HG02973 (cell line): Measurements from ENCODE around the gene WDR36.
A peak's percentile ranks its signal among the peaks of the same experiment; 100 is the strongest.
"Not testable (repeated sequence)": the region's sequence is repeated elsewhere in the genome, so short reads cannot be mapped to it uniquely, and the experiment has no call there.

ENCODE experiments used
- ATAC-seq: cut with Tn5 transposase; IDR thresholded peaks from one replicate; pipeline ENCODE4 v1.9.1; 2021; ENCODE audit warnings: moderate library complexity; ENCODE audit not compliant: unreplicated experiment

Gene WDR36

DNA sequence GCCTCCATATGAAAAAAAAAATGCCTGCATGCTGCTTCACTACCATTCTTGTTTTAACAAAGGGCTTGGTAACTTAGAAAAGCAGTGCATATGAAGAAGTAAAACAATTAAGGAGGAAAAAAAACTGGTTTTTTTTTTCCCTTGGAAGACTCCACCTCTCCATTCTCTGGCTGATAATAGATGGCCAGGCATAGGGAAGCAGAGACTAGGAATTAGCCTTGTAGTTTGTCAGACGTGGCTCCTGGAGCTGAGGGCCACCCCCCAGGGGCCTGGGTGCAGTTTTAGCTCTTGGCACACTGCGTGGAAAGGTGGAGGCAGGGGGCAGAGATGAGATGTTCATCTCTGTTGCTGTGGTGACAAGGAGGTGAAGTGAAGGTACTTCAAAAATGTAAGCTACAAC lies 42.7 kb downstream of the WDR36 start:
- ATAC-seq, result no peak

DNA sequence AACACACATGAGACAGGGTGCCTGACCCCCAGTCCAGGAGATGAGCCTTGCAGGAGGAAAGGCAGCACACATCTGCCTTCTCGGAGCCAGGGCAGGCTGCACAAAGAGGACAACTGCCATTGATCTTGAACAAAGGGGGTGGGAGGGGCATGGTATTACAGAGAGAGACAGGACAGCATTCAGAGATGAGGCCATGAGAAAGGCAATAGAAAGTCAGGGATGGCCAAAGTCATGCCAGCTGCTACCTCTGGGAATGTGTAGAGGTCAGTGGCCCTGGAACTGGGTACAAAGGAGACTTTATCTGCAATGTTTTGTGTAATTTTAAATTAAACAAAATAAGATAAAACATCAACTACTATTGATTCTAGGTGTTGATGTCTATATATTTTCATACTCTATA lies 43.2 kb downstream of the WDR36 start:
- ATAC-seq, result no peak

DNA sequence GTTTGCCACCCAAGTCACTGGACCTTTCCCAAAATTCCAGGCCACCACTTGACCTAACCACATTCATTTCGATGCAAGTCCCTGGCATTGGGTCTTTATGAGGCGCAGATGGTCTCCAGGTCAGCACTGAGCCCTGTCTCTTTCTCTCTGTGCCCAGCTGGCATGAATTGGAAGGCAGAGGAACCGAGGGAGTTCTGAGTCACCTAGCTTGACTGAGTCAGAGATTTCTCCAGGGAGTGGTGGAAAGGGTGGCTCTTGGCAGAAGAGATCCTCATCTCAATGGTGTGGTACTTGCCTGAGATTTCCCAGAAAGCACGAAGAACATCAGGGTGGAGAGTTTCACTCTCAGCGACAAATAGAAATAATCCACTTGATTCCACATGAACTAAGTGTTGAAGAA lies 43.8 kb downstream of the WDR36 start:
- ATAC-seq, result no peak

DNA sequence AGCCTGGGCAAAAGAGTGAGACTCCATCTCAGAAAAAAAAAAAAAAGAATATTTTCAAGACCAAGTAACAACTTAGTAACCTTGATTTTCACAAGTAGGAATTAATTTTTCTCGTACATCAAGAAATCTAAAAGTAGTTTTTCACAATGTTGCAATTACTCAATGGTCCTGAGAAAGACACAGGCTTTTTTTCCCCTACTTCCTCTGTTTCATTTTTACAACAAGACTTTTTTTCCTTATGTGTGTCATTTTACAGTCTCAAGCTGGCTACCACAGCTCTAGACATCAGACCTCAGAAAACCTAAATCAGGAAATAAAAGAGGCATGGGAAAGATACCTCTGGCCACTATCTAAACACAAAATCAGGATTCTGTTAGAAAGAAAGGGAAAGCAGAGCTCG lies 45.9 kb downstream of the WDR36 start:
- ATAC-seq, result no peak

DNA sequence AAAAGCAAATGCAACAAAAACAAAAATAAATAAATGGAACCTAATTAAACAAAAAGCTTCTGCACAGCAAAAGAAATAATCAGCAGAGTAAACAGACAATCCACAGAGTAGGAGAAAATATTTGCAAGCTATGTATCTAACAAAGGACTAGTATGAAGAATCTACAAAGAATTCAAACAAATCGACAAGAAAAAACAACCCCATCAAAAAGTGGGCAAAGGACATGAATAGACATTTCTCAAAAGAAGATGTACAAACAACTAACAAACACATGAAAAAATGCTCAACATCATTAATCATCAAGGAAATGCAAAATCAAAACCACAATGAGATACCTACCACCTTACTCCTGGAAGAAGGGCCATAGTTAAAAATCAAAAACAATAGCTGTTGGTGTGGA lies 49.3 kb downstream of the WDR36 start:
- ATAC-seq, result not testable (repeated sequence)

DNA sequence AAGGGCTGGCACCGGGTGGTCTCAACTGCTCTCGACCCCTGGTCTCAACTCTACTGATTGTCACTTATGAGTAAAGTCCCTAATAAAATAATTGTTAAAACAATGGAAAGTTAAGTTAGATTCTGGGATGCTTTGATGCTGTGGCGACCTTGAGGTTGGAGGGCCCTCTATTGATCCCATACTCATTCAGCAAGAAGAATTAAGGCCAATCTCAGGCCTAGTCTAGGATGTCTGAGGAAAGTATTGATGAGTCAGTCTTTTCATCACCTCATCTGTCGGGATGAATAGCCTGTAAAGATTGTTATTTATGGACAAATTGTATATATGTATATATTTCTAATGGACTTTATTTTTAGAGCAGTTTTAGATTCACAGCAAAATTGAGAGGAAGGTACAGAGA lies 50.8 kb downstream of the WDR36 start:
- ATAC-seq, result no peak

DNA sequence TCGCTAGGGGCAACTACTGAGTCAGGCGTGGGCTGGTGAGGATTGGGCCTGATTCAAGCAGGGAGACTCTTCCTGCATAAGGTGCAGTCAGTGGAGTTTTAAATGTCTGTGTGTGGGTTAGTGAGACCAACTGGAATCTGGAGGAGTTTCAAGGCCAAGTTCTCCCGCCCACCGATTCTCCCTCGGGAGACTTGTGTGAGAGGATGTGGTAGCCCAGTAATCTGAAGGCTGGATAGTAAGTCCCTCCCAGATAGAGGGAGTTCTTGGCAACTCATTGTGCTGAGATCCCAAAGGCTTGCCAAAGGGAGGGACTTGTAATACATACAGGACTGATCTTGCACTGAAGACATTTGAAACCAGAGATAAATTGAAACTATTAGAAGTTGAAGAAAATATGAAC lies 51.8 kb downstream of the WDR36 start:
- ATAC-seq, result peak; percentile 47

DNA sequence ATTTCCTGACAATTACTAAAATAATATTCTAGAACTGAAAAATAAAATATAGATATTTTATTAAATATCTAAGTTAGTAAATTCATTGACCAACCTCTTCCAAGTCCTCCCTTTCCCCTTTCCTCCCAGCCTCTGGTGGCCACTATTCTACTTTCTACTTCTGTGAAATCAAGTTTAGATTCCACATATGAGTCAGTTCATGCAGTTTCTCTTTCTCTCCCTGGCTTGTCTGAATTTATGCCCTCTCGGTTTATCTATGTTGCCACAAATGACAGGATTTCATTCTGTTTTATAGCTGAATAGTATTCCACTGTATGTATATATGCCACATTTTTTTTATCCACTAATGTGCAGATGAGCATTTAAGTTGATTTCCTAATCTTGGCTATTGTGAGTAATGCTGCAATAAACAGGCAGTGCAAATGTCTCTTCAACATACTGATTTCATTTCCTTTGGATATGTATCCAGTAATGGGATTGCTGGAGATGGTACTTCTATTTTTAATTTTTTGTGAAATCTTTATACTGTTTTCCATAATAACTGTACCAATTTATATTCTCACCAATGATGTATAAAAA lies 52.3 kb downstream of the WDR36 start:
- peak; percentile 99 for ATAC-seq

DNA sequence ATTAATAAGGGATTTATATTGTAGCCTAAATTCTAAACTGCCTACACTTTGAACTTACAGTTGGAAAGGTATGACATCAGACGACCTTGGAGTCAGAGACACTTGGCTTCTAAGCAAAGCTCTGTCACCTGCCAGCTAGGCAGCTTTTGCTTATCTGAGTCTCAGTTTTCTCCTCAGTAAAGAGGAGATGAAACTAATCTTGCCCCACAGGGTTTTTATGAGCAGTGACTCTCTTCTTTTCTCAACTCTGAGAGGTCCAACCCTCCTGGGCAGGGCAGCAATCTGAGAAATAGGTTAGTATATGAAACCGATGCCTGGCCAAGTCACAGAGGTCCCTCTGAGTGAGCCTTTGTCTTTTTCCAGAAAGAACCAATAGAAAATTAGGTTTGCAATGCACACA lies 53.9 kb downstream of the WDR36 start:
- ATAC-seq, result no peak

DNA sequence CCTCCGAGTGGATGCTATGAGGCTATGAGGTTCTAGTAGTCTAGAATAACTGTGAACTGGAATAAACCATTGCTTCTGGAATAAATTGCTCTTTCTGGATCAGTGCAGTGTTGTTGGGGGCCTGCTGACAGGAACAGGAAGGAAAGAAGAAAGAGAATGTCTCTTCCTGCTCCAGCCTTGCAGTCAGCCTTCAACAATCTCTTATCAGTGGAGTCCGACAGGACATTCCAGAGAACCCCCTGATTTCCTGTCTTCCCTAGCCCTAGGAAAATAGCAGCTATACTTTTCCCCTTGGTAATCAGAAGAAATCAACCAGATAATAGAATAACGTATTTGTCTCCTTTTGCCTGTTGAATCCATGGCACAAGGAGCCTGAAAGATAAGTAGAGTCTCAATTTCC lies 55.4 kb downstream of the WDR36 start:
- no peak for ATAC-seq

DNA sequence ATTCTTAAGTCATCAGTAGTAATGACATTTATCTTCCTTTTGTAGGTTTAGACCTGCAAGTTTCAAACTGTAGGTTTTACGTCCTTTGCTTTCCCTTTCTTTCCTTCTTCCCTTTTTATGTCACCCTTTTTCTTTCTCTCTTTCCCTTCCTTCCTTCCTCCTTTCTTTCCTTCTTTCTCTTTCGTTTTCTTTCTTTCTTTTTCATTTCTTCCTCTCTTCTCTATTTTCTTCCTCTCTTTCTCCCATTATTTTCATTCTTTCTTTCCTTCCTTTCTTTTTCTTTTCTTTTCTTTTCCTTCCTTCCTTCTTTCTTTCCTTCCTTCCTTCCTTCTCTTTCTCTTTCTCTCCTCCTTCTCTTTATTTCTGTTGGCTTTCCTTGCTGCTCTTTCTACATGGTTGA lies 59.9 kb downstream of the WDR36 start:
- no peak for ATAC-seq

DNA sequence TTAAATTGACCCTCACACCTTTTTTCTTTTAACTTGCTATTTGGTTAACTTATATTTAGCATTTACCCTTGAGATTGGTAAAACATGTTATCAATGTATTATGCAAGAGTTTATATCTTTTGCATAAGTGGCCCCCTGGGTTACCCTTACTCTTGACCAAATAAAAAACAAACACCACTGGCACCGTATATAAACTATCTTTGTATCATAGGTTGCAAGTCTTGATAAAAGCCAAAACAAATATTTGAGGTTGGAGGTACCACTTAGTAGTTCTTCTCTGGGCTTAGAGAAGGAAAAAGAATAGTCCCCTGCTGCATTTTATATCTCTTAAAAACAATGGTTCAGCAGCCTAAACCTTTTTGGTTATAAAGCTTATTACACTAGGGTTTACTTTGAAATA lies 61.3 kb downstream of the WDR36 start:
- no peak for ATAC-seq

DNA sequence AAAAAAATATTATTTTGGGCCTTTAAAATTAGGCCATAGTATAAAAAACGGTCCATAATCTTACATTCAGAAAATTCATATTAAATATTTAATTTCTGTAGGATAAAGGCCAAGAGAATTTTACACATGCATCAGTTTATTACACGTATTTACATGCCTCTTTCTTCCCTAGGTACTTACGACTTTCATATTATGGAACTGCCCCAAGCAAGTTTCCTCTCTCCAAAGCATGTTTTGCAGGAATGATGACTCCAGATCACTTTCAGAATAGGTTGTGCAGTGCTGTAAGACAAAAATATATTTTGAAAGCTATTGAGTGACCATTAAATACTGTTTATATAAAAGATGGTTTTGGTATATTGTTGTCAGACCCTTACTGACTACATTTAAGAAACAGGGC lies 61.8 kb downstream of the WDR36 start:
- no peak for ATAC-seq

DNA sequence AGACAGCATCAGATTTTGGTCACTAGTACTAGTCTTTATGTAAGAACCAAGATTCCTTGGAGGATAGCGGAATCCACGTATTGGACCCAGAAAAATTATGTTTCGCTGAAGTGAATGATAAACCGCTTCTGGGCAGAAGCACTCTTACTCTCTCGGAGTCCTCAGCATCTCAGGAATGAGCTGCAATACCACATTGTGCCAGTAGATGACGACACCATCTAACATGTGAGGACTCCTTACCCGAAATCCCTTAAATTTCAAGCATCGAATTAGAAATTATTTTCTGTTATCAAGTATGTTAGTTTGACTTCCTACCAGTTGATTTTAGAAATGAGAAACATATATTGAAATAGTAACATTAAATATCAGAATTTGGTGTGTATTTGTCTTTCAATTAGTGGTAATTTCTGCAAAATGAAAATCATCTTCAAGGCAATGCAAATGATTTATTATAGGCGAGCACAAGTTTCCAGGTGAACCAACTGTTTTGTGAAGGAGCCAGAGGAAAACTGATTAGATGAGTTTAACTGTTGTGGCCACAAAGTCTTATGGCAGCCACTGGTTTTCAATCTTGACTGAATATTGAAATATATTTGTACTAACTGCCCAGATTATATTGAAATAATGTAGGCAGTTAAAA lies 66.1 kb downstream of the WDR36 start:
- ATAC-seq, result peak; percentile 77

DNA sequence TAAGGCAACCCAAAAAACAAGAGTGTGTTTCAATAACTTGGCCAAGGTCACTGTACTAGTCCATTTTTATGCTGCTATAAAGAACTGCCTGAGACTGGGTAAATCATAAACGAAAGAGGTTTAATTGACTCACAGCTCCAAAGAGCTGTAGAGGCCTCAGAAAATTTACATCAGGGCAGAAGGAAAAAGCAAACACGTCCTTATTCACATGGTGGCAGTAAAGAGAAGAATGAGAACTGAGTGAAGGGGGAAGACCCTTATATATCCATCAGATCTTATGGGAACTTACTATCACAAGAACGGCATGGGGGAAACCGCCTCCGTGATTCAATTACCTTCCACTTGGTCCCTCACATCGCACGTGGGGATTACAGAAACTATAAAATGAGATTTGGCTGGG lies 67.7 kb downstream of the WDR36 start:
- no peak for ATAC-seq

DNA sequence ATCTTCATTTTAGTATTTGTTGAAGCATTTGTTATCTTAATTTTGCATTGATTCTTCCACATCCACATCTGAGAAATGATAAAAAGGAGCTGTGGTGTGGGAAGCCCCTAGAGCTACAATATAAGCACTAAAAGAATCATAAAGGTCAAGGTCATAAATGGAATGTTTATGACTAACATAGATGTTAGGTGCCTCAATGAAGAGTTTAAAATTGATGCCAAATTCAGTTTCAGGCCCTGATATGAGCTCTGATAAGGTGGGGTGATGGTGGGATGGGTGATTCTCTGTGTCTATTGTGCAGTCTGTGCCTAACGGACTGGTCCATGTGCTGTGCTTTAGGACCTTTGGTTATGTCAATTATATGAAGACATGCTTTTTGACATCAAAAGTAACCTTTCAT lies 70.9 kb downstream of the WDR36 start:
- ATAC-seq, result no peak

DNA sequence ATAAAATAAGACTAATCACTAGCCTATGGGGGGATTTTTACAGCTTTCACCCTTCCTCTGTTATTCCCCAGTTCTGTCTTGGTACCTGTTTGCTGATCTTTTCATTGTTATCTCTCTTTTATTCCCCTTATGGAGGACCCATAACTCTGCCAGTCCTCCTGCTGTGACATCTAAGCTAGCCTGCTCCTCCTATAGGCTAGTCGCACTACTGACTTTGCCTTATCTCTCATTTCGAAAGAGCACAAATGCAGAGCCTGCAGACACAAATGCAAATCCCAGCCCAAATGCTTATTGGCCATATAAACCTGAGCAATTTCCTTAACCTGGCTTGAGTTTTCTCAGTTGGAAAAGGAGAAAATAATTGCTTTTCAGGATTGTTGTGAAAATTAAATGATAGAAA lies 72.9 kb downstream of the WDR36 start:
- no peak for ATAC-seq

DNA sequence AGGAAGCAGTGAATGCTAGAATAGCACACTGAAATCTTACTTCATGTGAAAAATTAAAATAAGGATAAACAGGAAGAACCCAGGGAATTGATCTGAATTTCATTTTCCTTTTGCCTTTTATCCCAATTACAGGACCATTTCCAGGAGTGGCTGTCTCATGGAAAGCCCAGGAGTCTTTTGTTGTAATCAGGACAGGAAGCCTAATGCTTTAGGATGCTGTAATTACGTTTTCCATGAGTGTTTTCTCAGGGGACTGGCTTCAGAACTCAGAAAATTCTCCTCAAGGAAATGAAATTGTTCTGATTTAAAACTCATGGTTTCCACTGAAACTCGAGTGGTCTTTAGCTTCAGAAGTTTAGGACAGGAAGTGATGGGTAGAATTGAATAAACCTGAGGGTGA lies 75.4 kb downstream of the WDR36 start:
- ATAC-seq, result no peak

DNA sequence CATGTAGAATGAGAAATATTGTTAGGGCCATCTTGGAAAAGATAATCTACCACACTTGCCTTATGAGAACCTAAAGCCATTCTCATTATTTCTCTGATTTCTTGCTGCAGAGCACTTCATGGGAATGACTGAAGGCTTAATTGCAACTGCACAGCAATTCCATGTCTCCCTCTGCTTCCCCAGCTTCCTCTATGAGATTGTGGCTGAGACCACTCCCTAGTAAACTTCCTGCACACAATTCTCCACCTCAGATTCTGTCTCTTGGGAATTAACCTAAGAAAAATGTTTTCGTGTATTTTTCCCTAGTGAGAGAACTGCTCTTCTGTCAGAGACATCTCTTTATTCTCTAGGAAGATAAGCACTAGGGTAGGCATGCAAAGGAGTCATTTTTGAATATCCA lies 76.5 kb downstream of the WDR36 start:
- no peak for ATAC-seq

DNA sequence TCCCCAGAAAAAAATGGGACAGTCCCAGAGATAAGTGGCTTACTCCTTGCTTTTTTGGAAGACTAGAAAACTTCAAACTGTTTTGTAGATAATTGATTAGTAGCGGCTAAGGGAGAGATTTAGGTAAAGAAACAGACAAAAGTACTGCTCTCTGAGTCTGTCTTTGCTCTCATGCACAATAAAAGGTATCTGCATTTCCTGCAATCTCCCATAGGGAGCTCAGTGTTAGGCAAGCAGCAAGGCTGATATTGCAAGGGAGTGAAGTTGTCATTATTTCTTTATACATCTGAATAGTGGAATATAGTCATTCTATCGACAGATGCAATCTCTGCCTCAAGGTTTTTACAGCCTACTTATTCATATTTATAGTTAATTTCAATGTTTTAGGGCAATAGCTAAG lies 77.1 kb downstream of the WDR36 start:
- no peak for ATAC-seq

DNA sequence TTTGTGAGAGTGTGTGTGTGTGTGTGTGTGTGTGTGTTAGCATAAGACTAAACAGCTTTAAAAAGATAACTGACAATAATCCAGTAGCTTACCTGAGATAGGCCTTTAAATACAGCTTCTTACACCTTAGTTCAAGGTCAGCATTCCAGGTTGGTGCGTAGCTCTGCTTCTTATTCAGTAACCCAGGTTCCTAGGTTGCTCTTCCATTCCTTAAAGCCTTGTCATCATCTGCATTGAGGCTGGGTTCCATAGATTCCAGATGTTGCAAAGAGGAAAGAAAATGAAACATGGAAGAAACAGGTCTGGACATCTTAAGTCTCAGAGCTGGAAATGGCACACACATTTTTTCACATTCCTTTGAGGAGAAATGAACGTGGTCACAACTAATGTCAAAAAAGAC lies 78.1 kb downstream of the WDR36 start:
- no peak for ATAC-seq

DNA sequence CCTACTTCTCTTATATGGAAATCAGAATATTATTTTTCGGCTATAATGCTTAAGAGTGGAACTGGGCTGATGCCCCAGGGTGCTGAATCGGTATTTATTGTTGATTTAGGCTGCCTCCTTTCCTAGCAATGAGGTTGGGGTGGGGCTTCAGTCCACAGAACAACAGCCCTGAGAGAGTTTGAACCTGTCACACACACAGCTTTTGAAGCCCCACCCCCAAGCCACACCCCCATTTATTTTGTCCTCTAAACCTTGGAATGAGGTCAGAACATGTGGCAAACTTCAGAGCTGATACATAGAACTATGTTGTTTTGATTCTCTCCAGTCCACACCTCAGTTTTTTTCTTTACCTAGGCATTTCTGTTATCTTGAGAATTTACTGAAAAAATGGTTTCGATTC lies 80.4 kb downstream of the WDR36 start:
- ATAC-seq, result no peak

DNA sequence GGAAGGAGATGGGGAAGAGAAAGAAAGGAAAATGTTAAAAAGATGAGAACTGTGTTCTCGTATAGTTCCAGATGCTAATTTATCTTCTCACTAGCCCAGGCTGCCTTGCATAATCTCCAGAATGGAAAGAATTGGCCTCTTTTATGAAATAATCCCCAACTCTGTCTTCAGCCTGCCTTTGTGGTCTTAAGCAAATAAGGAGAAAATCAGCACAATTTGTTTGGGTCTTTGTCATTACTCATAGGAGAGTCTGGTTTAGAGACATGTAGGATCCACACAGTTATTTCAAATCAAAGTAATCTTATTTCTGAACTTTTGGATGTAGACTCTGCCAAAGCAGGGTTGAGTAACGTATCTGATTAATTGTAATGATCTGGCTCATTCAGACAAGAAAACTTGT lies 81.3 kb downstream of the WDR36 start:
- ATAC-seq, result no peak
